Gastroesophageal sphincter (tissue), 3 donors: ENCODE measurements around the gene GSG1L.

Experiments used
- EP300 ChIP-seq: sonication (generic); formaldehyde crosslinking; IDR thresholded peaks from one replicate; pipeline ENCODE4 v1.6.1; 2017; ENCODE audit warnings: antibody characterized with exemption, mild to moderate bottlenecking
- POLR2A ChIP-seq, 2 donors: fragments of 450-650 bp; IDR thresholded peaks; one replicate each; pipeline ENCODE4 v1.6.1; 2017; ENCODE audit warnings: antibody characterized with exemption in 2 of 2, mild to moderate bottlenecking in 2 of 2, moderate library complexity in 1 of 2
- POLR2AphosphoS5 ChIP-seq: sonication (generic); formaldehyde crosslinking; IDR thresholded peaks from one replicate; pipeline ENCODE4 v1.6.1; 2017; ENCODE audit warnings: antibody characterized with exemption
- TF ChIP-seq, protein P1 (sequence below), 4 experiments: fragments of 200-600 bp in 2 of 4; fragments of 450-650 bp in 2 of 4; sonication (generic) in 1 of 4; IDR thresholded peaks; one replicate each; pipeline ENCODE4 v1.5.1; 2017 to 2019; ENCODE audit warnings: antibody characterized with exemption in 4 of 4, mild to moderate bottlenecking in 2 of 4, moderate library complexity in 2 of 4

DNA sequence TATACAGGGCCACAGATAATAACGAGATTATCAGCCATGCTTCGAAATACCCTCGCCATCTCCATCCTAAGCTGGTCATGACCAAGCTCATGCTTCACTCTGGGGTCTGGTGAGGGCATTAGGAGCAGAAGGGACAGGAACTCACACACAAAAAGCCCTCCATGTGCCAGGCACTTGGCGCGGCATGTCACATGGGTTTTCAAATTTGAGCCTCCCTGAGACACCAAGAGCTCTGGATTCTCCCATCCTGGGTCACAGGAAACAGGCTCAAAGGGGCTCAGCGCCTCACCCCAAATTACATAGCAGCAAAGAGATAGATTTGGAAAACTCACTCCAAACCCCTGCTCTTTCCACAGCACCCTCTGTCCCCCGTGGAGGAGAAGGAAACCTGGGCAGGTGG, 239.5 kb downstream of the GSG1L start:
- no peak for TF ChIP-seq POLR2A (IDR thresholded peaks at IDR 0.05)
- TF ChIP-seq, protein P1, sequence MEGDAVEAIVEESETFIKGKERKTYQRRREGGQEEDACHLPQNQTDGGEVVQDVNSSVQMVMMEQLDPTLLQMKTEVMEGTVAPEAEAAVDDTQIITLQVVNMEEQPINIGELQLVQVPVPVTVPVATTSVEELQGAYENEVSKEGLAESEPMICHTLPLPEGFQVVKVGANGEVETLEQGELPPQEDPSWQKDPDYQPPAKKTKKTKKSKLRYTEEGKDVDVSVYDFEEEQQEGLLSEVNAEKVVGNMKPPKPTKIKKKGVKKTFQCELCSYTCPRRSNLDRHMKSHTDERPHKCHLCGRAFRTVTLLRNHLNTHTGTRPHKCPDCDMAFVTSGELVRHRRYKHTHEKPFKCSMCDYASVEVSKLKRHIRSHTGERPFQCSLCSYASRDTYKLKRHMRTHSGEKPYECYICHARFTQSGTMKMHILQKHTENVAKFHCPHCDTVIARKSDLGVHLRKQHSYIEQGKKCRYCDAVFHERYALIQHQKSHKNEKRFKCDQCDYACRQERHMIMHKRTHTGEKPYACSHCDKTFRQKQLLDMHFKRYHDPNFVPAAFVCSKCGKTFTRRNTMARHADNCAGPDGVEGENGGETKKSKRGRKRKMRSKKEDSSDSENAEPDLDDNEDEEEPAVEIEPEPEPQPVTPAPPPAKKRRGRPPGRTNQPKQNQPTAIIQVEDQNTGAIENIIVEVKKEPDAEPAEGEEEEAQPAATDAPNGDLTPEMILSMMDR (IDR thresholded peaks at IDR 0.05): no peak
- TF ChIP-seq POLR2AphosphoS5: no peak
- TF ChIP-seq EP300: no peak
